H54 (cell line): ENCODE measurements around the gene PDGFC.
A peak's percentile ranks its signal among the peaks of the same experiment; 100 is the strongest.

Experiments used
- DNase-seq: peaks from one replicate; pipeline ENCODE4 v3.0.0; 2011; ENCODE audit warnings: low spot score, mixed read lengths; ENCODE audit not compliant: insufficient read length
- FAIRE-seq: peaks from 3 replicates; lab custom pipeline; 2011; peaks lifted over from hg19 to GRCh38; lab: Jason Lieb, UNC
- POLR2A ChIP-seq: IDR thresholded peaks from 2 replicates; pipeline ENCODE4 v1.6.1; 2011; ENCODE audit warnings: low read depth, mild to moderate bottlenecking, low read length

The PDGFC gene

GRCh38 chr4:156969101-156969500 lies 2.5 kb downstream of the PDGFC start:
- no peak for DNase-seq
- no peak for FAIRE-seq
- no peak for TF ChIP-seq POLR2A

- FAIRE-seq: no peak
Measured at GRCh38 chr4:156968479-156968984, 3.1 kb downstream of the PDGFC start.

GRCh38 chr4:156966836-156967235 lies 4.8 kb downstream of the PDGFC start:
- FAIRE-seq (no peak), DNase-seq (no peak)
- no peak for TF ChIP-seq POLR2A

More at GRCh38 chr4:156968479-156968984, 3.1 kb downstream of the PDGFC start:
- no peak for TF ChIP-seq POLR2A
- DNase-seq: no peak

GRCh38 chr4:156963419-156963818 lies 8.2 kb downstream of the PDGFC start:
- no peak for FAIRE-seq

DNA sequence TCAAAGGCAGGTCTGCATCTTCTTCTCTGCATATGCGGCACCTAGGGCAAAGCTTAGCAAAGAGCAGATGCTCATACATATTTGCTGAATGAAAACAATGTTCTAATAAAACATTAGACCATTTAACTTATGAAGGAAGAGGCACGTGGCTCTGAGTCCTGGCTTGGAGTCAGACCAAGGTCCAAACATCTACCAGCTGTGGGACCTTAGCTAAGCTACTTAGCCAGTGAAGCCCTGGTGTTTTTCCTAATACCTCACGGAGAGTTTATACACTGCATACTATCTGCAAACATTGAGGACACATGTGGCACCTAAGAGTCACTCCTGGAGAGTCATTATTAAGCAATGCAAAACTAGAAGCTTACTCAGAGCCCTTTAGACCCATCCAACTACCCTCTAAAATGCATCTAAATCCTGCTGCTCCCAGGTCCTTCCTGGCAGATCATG lies 9.0 kb downstream of the PDGFC start:
- no peak for TF ChIP-seq POLR2A
- FAIRE-seq (peak; percentile 58), DNase-seq (no peak)

More at GRCh38 chr4:156963419-156963818, 8.2 kb downstream of the PDGFC start:
- TF ChIP-seq POLR2A: no peak
- no peak for DNase-seq

DNA sequence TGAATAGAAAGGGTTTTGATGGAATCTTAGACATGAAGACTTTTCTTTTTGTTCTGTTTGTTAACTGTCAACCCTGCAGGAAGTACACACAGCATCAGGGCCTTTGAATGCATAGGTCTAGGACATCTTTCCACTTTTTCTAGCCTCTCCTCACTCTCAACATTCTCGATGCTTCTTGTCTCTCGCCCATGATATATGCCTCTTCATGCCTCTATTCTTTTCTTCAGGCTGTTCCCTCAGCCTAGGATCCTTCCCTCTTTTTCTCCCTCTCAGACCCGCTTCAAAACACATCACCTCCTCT lies 9.6 kb downstream of the PDGFC start:
- DNase-seq (no peak), FAIRE-seq (no peak)
- TF ChIP-seq POLR2A: no peak

DNA sequence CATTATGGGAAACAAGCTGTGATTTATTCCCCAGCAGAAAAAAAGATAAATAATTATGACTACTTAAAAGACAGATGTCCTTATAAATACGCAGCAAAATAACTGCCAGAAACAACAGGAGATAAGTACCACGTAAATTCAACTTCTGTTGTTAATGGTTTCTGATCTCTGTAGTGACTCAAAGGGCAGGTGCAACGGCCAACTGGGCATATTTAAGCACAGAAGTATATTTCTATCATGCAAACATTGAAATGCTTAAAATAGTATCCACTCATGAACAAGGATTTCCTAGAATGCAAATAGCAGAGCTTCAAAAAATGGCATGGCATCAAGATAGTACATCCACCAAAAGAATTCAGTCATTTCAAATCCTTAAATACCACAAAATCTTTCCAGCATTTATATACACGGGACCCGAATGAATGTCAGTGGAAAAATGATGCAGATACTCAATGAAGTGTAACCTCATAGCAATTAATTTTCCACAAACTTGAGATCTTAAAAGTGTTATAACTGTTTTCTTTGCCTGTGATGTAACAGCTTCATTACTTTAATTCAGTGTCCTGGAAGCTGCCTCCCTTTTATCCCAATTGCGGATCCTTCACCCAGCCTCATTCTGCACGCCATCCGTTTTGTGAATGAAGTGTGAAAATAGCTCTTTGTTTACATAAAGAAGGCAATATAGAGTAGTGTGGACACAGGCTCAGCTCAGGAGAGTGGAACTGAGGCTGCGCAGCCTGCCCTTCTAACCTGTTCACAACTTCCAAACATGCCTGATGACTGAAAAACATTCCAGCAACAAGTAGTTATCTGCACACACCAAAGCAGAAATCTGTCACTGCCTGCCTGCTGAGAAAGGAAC lies 10.2 kb downstream of the PDGFC start:
- no peak for FAIRE-seq
- no peak for TF ChIP-seq POLR2A
- no peak for DNase-seq

DNA sequence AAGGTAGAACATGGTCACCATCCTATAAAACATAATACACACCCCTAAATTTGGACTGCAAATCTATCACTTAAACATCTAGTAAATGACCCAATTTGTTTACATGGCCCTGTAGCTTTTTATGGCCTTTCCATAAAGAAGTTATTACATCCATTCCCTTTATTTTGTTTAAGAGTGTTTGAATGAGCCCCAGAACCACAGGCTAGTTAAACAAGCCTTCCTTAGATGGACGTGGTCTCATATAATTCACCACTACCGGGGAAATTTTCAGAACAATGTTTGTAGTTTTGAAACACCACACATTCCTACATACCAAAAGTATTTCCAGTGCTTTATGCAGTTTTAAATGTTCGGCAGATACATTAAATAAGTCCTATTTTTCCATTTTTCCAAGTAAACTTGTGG lies 12.3 kb downstream of the PDGFC start:
- no peak for TF ChIP-seq POLR2A
- DNase-seq (no peak), FAIRE-seq (no peak)

DNA sequence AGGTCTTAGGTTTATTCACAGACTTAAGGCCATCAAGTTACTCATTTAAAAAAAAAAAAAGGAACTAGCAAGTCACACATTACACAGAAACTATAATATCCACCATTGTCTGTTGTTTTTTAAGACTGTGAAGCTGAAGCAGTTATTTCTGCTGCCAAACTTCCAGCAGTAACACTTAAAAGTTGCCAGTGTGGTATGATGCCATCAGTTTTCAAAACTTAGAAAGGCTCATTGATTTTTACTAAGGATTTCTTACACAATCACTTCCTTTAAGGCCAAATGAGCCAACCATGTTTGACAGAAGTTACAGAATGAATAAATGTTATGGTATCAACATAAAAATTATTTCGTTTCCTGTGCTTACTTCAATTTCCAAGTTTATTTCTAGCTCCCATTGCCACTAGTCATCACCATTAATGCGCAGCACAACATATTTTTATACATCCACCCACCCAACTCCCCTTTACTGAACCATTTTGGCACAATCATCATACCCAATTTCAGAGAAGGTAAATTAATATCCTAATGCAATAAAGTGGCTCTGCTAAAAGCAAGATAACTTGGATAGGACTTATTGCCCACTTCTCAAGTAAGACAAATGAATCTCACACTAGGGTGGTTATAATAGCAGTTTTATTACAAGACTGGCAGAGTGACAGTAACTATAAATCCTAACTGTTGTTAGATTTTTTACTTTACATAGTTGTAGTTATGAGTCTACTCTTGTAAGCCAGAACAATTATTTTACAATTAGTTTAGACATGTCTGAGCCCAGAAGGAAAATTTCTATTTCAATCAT lies 13.1 kb downstream of the PDGFC start:
- no peak for TF ChIP-seq POLR2A
- DNase-seq (no peak), FAIRE-seq (peak; percentile 23)

DNA sequence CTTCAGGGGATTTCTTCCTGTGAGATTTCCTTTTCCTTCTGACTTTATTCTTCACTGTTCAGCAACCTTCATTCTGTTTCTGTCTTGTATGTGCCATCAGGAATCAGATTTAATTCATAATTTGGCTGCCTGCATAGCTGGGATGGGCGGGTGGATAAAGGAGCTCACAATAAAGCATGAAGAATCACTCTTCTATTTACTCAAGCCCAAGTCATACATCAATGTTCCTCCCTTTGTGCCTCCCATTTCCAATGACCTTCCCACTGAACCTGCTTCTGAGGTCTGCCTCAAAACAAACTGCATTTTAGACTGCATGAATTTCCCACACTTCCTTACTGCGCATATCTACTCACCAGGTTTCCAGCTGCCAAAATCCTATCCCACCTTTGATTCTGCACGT lies 14.0 kb downstream of the PDGFC start:
- no peak for TF ChIP-seq POLR2A
- no peak for FAIRE-seq
- no peak for DNase-seq

GRCh38 chr4:156956826-156957368 lies 14.7 kb downstream of the PDGFC start:
- no peak for DNase-seq

DNA sequence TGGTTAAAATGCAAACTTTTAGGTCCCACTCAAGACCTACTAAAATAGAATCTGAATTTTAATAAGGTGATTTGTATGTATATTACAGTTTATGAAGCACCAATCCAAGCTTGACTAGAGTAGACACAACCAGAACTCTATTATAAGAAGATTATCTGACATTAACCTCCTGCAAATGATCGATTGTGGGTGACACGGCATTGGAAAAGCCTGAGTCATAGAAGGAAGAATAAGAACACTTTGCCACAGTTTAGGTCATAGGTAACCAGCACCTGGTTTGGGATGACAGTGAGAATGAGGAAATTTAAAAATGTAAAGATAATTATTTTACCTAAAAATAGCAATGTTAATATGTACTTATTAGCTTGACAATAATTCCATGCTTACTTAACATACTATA lies 15.2 kb downstream of the PDGFC start:
- FAIRE-seq: no peak
- TF ChIP-seq POLR2A: no peak
- no peak for DNase-seq

More at GRCh38 chr4:156956826-156957368, 14.7 kb downstream of the PDGFC start:
- no peak for TF ChIP-seq POLR2A
- no peak for FAIRE-seq

DNA sequence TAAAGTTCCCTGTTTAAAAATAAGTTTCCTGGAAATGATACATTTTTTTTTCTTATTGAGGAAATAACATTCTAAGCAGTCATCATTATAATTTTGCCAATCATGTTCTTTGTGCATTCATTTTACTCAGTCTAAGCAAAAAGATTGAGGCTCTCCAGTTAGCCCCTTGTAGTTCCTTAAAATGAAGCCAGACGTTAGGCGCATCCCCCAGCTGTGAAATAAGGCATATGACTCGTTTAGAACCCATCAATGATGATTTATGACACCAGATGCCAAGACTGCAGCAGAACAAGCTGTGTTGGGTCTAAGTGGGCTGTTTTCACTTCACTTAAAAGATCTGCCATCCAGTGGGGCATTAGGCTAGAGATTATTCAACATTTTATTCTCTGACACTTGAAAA lies 17.0 kb downstream of the PDGFC start:
- no peak for TF ChIP-seq POLR2A
- DNase-seq: no peak
- FAIRE-seq: no peak

DNA sequence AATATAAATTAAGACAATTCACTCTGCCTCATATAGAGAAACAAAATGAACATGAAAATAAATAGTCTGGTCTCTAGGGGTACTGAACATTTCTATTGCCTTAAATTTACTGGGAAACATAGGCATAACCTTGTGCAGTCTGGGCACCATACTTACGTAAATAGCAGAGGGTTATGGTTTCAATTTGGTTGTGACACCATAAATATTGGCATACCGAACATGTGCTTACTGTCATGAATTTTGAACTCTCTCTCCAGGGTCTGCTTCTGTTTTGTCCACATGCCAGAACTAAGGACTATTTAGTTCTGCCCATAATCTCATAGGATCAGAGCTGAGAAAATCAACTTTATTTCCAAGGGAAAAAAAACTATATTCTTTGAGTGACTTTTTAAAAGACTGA lies 17.6 kb downstream of the PDGFC start:
- no peak for TF ChIP-seq POLR2A
- FAIRE-seq: no peak
- DNase-seq: no peak

DNA sequence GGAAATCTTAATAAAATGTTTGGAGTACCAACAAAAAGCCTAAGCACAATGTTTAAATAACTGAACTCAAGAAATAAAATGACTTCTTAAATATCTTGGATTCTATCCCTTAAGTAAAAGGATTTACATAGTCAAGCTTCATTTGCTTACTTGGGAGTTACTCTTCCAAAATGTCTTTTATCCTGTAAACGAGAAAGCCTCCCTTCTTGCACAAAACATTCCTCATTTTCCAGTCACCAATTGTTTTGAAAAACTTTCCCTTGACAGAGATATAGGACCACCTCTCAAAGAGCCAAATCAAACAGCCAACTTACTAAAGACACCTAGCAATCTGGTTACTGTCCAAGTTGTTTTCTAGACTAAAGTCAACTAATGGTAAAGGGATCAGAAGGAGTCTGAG lies 18.6 kb downstream of the PDGFC start:
- DNase-seq: no peak
- TF ChIP-seq POLR2A: no peak
- no peak for FAIRE-seq
